HepG2 (cell line): ENCODE results near the gene HSPA1B. TPM values are rescaled to one million over a fixed set of nuclear protein-coding genes. Genes with fewer than 3 reads are reported as not detected.

Experiments used
- AGO2 ChIP-seq: fragments of 200-400 bp; formaldehyde crosslinking; optimal IDR thresholded peaks from 2 replicates; pipeline ENCODE3; 2017; ENCODE audit warnings: mild to moderate bottlenecking, low read depth, low read length, moderate library complexity
- ARHGAP35 ChIP-seq: sonication (generic); formaldehyde crosslinking; IDR thresholded peaks from 2 replicates; pipeline ENCODE4 v1.9.0; 2022; ENCODE audit warnings: mild to moderate bottlenecking, inconsistent platforms, moderate library complexity, missing genetic modification reagents, borderline replicate concordance
- FOXA1 ChIP-seq, 2 experiments: fragments of 450-650 bp in 1 of 2; sonication (generic) in 1 of 2; formaldehyde crosslinking in 1 of 2; IDR thresholded peaks; 2 replicates each; pipeline versions ENCODE4 v1.4.0 to v1.6.1; 2016 to 2020; ENCODE audit warnings: missing genetic modification reagents in 1 of 2
- POLR2G ChIP-seq: fragments of 200-400 bp; formaldehyde crosslinking; IDR thresholded peaks from 2 replicates; pipeline ENCODE4 v1.6.1; 2018; ENCODE audit warnings: mild to moderate bottlenecking, low read depth, low read length, moderate library complexity
- PTBP1 ChIP-seq: fragments of 200-400 bp; formaldehyde crosslinking; IDR thresholded peaks from 2 replicates; pipeline ENCODE4 v1.6.1; 2018; ENCODE audit warnings: low read length, low read depth; ENCODE audit not compliant: poor library complexity, severe bottlenecking
- RARG ChIP-seq: sonication (generic); formaldehyde crosslinking; IDR thresholded peaks from 2 replicates; pipeline ENCODE4 v1.4.0; 2020; ENCODE audit warnings: low read depth, mild to moderate bottlenecking, missing genetic modification reagents
- SALL1 ChIP-seq: sonication (generic); formaldehyde crosslinking; IDR thresholded peaks from 2 replicates; pipeline ENCODE4 v1.8.0; 2022; ENCODE audit warnings: mild to moderate bottlenecking, missing genetic modification reagents
- ZNF143 ChIP-seq: sonication (generic); formaldehyde crosslinking; IDR thresholded peaks from 2 replicates; pipeline ENCODE4 v1.4.0; 2020; ENCODE audit warnings: missing genetic modification reagents
- ZNF180 ChIP-seq: sonication (generic); formaldehyde crosslinking; IDR thresholded peaks from 2 replicates; pipeline ENCODE4 v1.4.0; 2020; ENCODE audit warnings: low read depth, missing genetic modification reagents, borderline replicate concordance
- ZNF552 ChIP-seq: sonication (generic); formaldehyde crosslinking; IDR thresholded peaks from 2 replicates; pipeline ENCODE4 v1.9.0; 2022; ENCODE audit warnings: missing genetic modification reagents, mild to moderate bottlenecking, borderline replicate concordance
- ZNF720 ChIP-seq: sonication (generic); formaldehyde crosslinking; IDR thresholded peaks from 2 replicates; pipeline ENCODE4 v1.4.0; 2020; ENCODE audit warnings: missing genetic modification reagents
- ZNF850 ChIP-seq: sonication (generic); formaldehyde crosslinking; conservative IDR thresholded peaks from 2 replicates; pipeline ENCODE4 v1.9.0; 2021; ENCODE audit warnings: mild to moderate bottlenecking, missing genetic modification reagents
- polyA plus RNA-seq, 8 experiments: library from polyadenylated mRNA; depleted of rRNA in 3 of 8; stranded (reverse) in 7 of 8; unstranded in 1 of 8; fragments of >200 nt; fragmentation: Illumina TruSeq in 4 of 8; extraction: Trizol in 4 of 8; gene quantifications; 2 replicates each; pipeline versions ENCODE4 v1.2.1 to v1.2.3, GENCODE V29; 2011 to 2016; ENCODE audit warnings: low read depth in 4 of 8, missing spikeins in 1 of 8, mixed read lengths in 1 of 8; ENCODE audit not compliant: insufficient read depth in 1 of 8
- total RNA-seq, 5 experiments: library from RNA; depleted of rRNA; stranded (reverse); fragments of >200 nt; fragmentation: Illumina TruSeq; extraction: Trizol; gene quantifications; 2 replicates each; pipeline ENCODE4 v1.2.3, GENCODE V29; 2016; ENCODE audit warnings: low read depth in 1 of 5
- TF ChIP-seq, protein P1 (sequence below): sonication (generic); formaldehyde crosslinking; IDR thresholded peaks from 2 replicates; pipeline ENCODE4 v1.5.1; 2020; ENCODE audit warnings: mild to moderate bottlenecking, missing genetic modification reagents, moderate library complexity
- TF ChIP-seq, protein P2 (sequence below): sonication (generic); formaldehyde crosslinking; IDR thresholded peaks from 2 replicates; pipeline ENCODE4 v1.4.0; 2020; ENCODE audit warnings: missing genetic modification reagents
- TF ChIP-seq, protein P3 (sequence below): sonication (generic); formaldehyde crosslinking; IDR thresholded peaks from 2 replicates; pipeline ENCODE4 v1.4.0; 2020; ENCODE audit warnings: mild to moderate bottlenecking, missing genetic modification reagents

The HSPA1B gene
- total and polyA plus RNA-seq, 2 of the 13 experiments (the other 11 are each of a cell fraction or from before 2014, with no cell fraction given) = 26.0 to 186 TPM

DNA sequence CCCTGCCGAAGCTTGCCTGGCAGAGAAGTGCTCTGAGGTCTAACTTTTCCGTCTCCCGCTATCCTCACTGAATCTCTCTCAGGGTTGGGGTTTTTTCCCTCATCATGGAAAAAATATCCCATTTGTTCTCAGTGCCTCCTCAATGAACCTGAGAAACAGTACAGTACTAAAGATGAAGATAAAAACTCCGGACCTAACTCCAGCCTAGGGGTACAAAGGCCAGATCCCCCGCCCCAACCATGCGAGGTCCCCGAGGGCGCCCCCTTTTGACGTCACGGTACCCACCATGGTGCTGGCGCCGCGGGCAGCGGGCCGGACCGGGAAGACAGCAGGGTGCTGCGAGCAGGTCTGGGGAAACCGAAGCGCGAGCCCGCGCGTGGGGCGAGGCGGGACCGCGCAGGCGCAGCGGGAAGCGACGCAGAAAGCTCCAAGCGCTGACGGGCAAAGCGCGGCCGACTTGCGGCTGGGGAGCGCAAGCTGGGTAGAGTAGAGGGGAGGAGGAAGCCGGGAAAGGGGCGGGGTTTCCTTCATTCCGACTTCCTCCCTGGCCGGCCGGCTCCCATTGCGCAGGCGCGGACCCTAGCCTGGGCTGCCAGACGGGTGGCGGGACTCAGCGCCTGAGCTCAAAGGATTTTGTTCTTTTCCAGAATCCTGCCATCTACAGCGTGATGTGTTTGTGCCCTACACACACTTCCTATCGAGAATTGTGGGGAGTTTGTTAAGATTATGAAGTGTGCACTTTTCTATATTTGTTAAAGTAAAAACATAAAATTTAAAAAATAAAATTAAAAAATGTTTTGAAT is 20.9 kb upstream of the HSPA1B start, which contains the start of gene LSM2 (continued):
- TF ChIP-seq, protein P1, sequence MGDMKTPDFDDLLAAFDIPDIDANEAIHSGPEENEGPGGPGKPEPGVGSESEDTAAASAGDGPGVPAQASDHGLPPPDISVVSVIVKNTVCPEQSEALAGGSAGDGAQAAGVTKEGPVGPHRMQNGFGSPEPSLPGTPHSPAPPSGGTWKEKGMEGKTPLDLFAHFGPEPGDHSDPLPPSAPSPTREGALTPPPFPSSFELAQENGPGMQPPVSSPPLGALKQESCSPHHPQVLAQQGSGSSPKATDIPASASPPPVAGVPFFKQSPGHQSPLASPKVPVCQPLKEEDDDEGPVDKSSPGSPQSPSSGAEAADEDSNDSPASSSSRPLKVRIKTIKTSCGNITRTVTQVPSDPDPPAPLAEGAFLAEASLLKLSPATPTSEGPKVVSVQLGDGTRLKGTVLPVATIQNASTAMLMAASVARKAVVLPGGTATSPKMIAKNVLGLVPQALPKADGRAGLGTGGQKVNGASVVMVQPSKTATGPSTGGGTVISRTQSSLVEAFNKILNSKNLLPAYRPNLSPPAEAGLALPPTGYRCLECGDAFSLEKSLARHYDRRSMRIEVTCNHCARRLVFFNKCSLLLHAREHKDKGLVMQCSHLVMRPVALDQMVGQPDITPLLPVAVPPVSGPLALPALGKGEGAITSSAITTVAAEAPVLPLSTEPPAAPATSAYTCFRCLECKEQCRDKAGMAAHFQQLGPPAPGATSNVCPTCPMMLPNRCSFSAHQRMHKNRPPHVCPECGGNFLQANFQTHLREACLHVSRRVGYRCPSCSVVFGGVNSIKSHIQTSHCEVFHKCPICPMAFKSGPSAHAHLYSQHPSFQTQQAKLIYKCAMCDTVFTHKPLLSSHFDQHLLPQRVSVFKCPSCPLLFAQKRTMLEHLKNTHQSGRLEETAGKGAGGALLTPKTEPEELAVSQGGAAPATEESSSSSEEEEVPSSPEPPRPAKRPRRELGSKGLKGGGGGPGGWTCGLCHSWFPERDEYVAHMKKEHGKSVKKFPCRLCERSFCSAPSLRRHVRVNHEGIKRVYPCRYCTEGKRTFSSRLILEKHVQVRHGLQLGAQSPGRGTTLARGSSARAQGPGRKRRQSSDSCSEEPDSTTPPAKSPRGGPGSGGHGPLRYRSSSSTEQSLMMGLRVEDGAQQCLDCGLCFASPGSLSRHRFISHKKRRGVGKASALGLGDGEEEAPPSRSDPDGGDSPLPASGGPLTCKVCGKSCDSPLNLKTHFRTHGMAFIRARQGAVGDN (CRISPR knock-in tag) = peak; percentile 98
- peak; percentile 93 for TF ChIP-seq POLR2G
- TF ChIP-seq, protein P2, sequence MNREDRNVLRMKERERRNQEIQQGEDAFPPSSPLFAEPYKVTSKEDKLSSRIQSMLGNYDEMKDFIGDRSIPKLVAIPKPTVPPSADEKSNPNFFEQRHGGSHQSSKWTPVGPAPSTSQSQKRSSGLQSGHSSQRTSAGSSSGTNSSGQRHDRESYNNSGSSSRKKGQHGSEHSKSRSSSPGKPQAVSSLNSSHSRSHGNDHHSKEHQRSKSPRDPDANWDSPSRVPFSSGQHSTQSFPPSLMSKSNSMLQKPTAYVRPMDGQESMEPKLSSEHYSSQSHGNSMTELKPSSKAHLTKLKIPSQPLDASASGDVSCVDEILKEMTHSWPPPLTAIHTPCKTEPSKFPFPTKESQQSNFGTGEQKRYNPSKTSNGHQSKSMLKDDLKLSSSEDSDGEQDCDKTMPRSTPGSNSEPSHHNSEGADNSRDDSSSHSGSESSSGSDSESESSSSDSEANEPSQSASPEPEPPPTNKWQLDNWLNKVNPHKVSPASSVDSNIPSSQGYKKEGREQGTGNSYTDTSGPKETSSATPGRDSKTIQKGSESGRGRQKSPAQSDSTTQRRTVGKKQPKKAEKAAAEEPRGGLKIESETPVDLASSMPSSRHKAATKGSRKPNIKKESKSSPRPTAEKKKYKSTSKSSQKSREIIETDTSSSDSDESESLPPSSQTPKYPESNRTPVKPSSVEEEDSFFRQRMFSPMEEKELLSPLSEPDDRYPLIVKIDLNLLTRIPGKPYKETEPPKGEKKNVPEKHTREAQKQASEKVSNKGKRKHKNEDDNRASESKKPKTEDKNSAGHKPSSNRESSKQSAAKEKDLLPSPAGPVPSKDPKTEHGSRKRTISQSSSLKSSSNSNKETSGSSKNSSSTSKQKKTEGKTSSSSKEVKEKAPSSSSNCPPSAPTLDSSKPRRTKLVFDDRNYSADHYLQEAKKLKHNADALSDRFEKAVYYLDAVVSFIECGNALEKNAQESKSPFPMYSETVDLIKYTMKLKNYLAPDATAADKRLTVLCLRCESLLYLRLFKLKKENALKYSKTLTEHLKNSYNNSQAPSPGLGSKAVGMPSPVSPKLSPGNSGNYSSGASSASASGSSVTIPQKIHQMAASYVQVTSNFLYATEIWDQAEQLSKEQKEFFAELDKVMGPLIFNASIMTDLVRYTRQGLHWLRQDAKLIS (CRISPR knock-in tag) = no peak; the same call in 1 of the 2 replicates
- TF ChIP-seq AGO2 = peak; percentile 85
- peak; percentile 84; the same call in 1 of the 2 replicates for TF ChIP-seq ARHGAP35 (CRISPR knock-in tag)
- TF ChIP-seq PTBP1 = peak; percentile 65
- TF ChIP-seq ZNF552 (CRISPR knock-in tag) = peak; percentile 83; the same call in 1 of the 2 replicates
- TF ChIP-seq, protein P3, sequence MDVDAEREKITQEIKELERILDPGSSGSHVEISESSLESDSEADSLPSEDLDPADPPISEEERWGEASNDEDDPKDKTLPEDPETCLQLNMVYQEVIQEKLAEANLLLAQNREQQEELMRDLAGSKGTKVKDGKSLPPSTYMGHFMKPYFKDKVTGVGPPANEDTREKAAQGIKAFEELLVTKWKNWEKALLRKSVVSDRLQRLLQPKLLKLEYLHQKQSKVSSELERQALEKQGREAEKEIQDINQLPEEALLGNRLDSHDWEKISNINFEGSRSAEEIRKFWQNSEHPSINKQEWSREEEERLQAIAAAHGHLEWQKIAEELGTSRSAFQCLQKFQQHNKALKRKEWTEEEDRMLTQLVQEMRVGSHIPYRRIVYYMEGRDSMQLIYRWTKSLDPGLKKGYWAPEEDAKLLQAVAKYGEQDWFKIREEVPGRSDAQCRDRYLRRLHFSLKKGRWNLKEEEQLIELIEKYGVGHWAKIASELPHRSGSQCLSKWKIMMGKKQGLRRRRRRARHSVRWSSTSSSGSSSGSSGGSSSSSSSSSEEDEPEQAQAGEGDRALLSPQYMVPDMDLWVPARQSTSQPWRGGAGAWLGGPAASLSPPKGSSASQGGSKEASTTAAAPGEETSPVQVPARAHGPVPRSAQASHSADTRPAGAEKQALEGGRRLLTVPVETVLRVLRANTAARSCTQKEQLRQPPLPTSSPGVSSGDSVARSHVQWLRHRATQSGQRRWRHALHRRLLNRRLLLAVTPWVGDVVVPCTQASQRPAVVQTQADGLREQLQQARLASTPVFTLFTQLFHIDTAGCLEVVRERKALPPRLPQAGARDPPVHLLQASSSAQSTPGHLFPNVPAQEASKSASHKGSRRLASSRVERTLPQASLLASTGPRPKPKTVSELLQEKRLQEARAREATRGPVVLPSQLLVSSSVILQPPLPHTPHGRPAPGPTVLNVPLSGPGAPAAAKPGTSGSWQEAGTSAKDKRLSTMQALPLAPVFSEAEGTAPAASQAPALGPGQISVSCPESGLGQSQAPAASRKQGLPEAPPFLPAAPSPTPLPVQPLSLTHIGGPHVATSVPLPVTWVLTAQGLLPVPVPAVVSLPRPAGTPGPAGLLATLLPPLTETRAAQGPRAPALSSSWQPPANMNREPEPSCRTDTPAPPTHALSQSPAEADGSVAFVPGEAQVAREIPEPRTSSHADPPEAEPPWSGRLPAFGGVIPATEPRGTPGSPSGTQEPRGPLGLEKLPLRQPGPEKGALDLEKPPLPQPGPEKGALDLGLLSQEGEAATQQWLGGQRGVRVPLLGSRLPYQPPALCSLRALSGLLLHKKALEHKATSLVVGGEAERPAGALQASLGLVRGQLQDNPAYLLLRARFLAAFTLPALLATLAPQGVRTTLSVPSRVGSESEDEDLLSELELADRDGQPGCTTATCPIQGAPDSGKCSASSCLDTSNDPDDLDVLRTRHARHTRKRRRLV (CRISPR knock-in tag) = peak; percentile 88
- no peak for TF ChIP-seq RARG (CRISPR knock-in tag)
- no peak; the same call in 1 of the 2 replicates for TF ChIP-seq ZNF850 (CRISPR knock-in tag)
- no peak for TF ChIP-seq FOXA1 (IDR thresholded peaks at IDR 0.05)
- no peak; the same call in 1 of the 2 replicates for TF ChIP-seq FOXA1 (CRISPR knock-in tag; IDR thresholded peaks at IDR 0.05)
- TF ChIP-seq ZNF180 (CRISPR knock-in tag) = no peak
- peak; percentile 97 for TF ChIP-seq SALL1 (CRISPR knock-in tag)
- no peak for TF ChIP-seq ZNF720 (CRISPR knock-in tag)
- TF ChIP-seq ZNF143 (CRISPR knock-in tag) = peak; percentile 81
